Measurements from ENCODE around the gene NOSIP. TPM values are rescaled to one million over a fixed set of nuclear protein-coding genes. Genes with fewer than 3 reads are reported as not detected.

Gene NOSIP
- total RNA-seq, 1 donor from 2014 or later: 34.5 TPM

GRCh38 chr19:49579947-49580263, 451 bp downstream of the NOSIP start:
- intact Hi-C loops (cut with DNase I): no loop called here
- DNase-seq (ENCODE audit: low spot score): no peak

- intact Hi-C loops (cut with DNase I): no loop called here
- DNase-seq (ENCODE audit: low spot score): no peak
Measured at GRCh38 chr19:49579193-49579592, 1.2 kb downstream of the NOSIP start.

DNA sequence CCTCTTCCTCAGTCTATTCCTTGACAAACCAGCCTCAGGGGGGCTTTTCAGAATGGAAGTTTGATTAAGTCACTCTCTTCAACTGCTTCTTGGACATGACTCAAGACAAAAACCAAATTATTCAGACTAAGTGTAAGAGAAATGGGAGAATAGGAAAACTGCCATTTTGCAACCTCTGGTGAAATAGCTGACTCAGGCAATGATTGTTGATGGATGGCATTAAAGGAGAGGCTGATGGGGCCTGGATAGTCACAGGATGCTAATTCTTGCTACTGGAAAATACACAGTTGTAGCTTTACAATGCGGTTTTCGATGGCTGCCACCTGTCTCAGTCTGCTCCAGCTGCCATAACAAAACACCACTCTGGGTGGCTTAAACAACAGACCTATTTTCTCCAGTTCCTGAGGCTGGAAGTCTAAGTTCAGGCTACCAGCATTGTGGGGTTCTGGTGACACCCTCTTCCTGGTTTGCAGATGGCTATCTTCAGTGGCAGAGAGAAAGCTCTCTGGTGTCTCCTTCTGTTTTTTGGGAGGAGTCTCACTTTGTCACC, 6.1 kb downstream of the NOSIP start:
- intact Hi-C loops (cut with DNase I): no loop called here
- DNase-seq (ENCODE audit: low spot score): no peak

GRCh38 chr19:49573425-49573824, 6.9 kb downstream of the NOSIP start:
- intact Hi-C loops (cut with DNase I): no loop called here
- no peak for DNase-seq (ENCODE audit: low spot score)

DNA sequence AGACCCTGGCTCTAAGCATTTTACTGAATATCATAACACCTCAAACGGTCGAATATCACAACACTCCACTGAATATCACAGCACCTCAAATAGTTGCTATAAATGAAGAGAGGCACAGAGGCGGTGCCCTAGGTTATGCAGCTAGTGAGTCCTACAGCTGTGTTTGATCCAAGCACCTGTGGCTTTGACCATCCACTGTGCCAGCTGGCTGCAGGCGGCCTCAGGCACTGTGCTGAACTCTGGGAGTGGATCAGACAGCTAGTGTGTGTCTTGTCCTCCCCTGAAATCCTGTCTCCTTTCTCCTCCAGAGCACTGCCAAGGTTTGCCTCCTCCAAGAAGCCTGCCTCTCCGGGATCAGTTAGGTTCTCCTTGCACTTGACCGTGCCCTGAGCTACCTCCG, 7.3 kb downstream of the NOSIP start:
- intact Hi-C loops (cut with DNase I): no loop called here
- DNase-seq (ENCODE audit: low spot score): no peak

DNA sequence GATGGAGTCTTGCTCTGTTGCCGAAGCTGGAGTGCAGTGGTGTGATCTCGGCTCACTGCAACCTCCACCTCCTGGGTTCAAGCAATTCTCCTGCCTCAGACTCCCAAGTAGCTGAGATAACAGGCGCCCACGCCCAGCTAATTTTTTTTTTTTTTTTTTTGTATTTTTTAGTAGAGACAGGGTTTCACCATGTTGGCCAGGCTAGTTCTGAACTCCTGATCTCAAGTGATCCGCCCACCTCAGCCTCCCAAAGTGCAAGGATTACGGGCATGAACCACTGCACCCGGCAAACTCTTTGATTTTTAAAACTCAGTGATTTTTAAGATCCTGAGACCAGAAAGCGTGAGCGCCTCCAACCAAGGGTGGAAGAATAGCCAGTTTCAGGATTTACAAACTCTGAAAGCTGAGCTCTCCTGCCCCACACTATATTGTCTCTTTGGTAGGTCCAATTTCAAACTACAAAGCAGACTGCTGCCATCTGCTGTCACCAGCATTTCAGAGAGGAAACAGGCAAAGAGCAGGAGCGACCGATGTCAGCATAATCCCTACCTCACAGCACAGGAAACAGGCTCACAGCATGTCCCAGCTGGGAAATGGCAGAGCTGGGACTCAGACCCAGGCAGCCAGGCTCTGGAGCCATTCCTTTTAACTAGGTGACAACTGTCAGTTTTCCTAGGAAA, 9.2 kb downstream of the NOSIP start:
- intact Hi-C loops (cut with DNase I): loop anchor here (2.0 kb wide), 1 partner anchor 68 kb away; no protein-coding TSS in a partner anchor
- DNase-seq (ENCODE audit: low spot score): no peak

- no peak for DNase-seq (ENCODE audit: low spot score)
- intact Hi-C loops (cut with DNase I): loop anchor here (2.0 kb wide), 1 partner anchor 67 kb away; no protein-coding TSS in a partner anchor
Measured at GRCh38 chr19:49570138-49570856, 10.1 kb downstream of the NOSIP start.

DNA sequence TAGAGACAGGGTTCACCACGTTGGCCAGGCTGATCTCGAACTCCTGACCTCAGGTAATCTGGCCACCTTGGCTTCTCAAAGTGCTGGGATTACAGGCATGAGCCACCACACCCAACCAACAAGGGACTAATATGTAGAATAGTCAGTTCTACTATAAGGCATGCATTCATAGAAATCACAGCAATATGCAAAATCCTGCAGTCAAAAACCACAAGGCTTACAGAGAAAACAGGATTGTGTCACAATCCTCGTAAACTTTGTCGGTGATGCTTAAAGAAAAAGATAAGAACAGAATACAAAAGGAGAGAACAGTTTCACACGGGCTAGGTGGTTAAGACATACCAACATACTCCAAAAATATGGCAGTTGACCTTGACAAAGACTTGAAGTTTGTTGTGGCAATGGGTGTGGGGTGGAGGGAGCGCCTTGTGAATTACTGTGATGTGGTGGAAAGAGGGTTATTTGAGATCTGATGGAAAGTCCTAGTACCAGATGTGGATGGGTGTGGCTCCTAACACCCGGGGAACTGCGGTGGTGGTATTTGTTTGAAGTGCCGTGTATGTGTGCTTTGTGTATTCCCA, 12.4 kb downstream of the NOSIP start:
- intact Hi-C loops (cut with DNase I): no loop called here
- DNase-seq (ENCODE audit: low spot score): no peak

DNA sequence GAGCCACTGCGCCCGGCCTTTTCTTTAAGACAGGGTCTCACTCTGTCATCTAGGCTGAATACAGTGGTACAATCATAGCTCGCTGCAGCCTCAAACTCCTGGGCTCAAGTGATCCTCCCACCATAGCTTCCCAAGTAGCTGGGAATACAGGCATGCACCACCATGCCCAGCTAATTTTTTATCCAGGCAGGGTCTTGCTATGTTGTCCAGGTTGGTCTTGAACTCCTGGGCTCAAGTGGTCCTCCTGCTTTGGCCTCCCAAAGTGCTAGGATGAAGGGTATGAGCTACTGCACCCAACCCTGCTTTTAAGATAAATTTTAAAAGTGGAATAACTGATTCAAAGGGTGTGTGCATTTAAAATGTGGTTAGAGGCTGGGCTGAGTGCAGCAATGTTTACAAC, 14.1 kb downstream of the NOSIP start:
- intact Hi-C loops (cut with DNase I): no loop called here

GRCh38 chr19:49565261-49565660, 15.1 kb downstream of the NOSIP start:
- no peak for DNase-seq (ENCODE audit: low spot score)
- intact Hi-C loops (cut with DNase I): no loop called here

More for the DNA sequence above, 14.1 kb downstream of the NOSIP start:
- no peak for DNase-seq (ENCODE audit: low spot score)

GRCh38 chr19:49564616-49565045, 15.7 kb downstream of the NOSIP start:
- intact Hi-C loops (cut with DNase I): no loop called here
- no peak for DNase-seq (ENCODE audit: low spot score)

DNA sequence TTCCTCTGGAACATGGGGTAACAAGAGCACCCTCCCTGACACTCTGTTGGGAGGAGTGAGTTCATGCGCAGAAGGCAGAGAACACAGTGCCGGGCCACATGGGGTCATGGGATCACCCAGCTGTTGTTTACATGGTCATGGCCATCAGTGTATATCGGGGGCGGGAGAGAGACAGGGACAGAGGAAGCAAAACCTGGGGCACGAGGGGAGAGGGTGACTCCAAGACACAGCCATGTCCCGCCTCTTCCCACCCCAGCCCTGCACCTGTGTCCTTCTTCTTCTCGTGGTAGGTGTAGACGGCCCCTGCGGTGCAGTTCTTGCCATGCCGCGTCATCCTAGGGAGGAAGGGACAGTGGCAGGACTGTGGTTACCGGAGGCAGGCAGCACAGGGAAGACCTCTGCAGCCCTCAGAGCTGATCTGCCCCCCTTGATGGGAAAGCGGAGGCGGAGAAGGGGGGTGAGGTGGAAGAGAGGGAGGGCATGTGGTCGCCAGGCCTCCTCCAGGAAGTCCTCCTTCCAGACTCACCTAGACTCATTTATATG, 19.9 kb downstream of the NOSIP start:
- intact Hi-C loops (cut with DNase I): no loop called here
- no peak for DNase-seq (ENCODE audit: low spot score)

GRCh38 chr19:49559928-49560327, 20.4 kb downstream of the NOSIP start:
- no peak for DNase-seq (ENCODE audit: low spot score)
- intact Hi-C loops (cut with DNase I): no loop called here

DNA sequence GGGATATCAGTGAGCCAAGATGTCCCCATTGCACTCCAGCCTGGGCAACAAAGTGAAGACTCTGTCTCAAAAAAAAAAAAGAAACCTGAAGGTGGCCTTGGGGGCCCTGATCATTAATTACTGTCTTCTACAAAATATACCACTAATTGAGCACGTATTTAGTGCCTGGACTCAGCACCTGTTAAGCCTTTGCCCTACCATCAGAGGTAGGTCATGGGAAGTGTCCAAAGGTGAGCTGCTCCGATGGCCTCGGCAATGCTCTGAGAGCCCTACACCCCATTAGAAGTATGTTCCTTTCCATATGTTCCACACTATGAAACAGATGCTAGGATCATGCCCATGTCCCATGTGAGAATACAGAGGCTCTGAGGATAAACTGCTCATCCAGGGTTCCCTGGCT, 20.9 kb downstream of the NOSIP start:
- intact Hi-C loops (cut with DNase I): no loop called here
- DNase-seq (ENCODE audit: low spot score): no peak

DNA sequence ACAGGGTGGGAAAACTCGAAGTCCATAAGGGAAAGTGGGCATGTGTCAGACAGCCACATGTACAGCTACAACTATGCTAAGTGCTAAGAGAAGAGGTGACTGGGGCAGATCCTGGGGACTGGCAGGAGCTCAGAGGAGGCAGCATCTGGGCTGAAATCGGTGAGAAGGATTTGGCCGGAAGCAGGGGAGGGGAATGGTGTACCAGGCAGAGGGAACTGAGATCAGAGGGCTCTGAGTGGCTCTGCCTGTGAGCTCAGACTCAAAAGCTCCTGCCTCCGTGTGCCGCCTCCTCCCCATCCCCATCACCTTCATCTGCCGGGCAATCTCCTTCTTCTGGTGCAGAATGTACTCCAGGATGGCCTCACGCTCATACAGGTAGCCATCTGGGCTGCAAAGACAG, 21.8 kb downstream of the NOSIP start:
- intact Hi-C loops (cut with DNase I): no loop called here
- no peak for DNase-seq (ENCODE audit: low spot score)

DNA sequence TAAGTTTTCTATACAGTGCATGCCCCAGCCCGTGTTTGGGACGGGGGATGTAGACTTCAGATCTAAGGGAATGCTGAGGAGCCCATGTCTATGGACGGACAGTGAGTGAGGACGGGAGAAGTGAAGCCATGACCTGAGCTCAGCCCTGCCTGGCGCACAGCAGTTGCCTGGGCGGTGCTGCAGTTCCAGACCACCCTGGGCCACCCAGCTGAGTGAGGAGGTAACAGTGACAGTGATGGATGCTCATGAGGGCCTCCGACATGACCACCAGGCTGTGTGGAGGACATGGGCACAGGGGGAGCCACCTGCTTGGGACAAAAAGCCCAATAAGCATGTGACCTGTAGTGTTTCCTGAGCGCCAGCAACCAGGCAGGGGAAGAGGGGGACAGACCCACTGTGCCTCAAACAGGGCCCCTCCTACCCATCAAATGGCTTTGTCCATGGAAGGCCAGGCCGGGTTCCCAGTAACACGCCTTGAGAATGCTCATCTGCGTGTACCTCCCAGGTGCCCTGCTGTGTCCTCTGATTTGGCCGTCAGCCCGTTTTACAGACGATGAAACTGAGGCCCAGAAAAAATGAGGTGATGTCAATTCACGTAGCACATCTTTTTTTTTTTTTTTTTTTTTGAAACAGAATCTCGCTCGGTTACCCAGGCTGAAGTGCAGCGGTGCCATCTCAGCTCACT, 22.6 kb downstream of the NOSIP start:
- intact Hi-C loops (cut with DNase I): no loop called here
- DNase-seq (ENCODE audit: low spot score): no peak

GRCh38 chr19:49556412-49557398, 23.7 kb downstream of the NOSIP start:
- DNase-seq (ENCODE audit: low spot score): no peak
- intact Hi-C loops (cut with DNase I): no loop called here

- intact Hi-C loops (cut with DNase I): no loop called here
- no peak for DNase-seq (ENCODE audit: low spot score)
Measured at GRCh38 chr19:49555600-49556411, 24.6 kb downstream of the NOSIP start.
